OCI-LY7 (cell line): ENCODE data around the gene SYCP3.

Experiments
- CTCF ChIP-seq: fragments of 200-600 bp; sonication (generic); conservative IDR thresholded peaks from 2 replicates; pipeline ENCODE4 v1.5.1; 2014; ENCODE audit warnings: mild to moderate bottlenecking, antibody characterized with exemption, low read length, moderate library complexity, mixed read lengths
- EZH2phosphoT487 ChIP-seq: fragments of 200-600 bp; sonication (generic); IDR thresholded peaks from 2 replicates; pipeline ENCODE4 v1.6.1; 2018; ENCODE audit warnings: low read depth, borderline replicate concordance, mild to moderate bottlenecking, mixed run types, antibody characterized with exemption, low read length, moderate library complexity, mixed read lengths

DNA sequence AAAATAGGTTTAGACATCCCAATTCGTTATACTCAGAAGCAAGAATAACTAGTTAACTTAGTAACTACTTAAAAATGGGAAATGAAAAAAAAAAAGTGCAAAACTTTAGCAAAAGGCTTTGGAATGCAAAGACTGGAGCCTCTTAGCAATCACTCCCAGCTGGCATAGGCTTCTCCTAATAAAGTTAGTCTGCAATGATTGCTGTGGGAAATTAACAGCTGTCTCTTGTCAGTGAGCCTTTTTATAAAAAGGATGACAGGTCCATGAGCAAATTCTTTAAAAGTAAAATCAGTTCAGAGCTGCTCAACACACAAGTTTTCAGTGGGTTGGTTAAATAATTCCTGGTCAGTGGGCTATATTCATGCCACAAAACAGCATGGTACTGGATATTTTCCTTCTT, 7.4 kb upstream of the SYCP3 start:
- TF ChIP-seq CTCF (no peak), EZH2phosphoT487 (no peak)
